Nephron progenitor cell (in vitro differentiated cells): ENCODE results near the gene OR6K6.

ENCODE experiments used
- DNase-seq: peaks from one replicate; pipeline ENCODE4 v3.0.0; 2021
- H3K27ac Mint-ChIP-seq: 2 replicates; pipeline ENCODE4 v1.8.0; 2021; ENCODE audit warnings: mild to moderate bottlenecking, moderate library complexity, mixed read lengths
- H3K27me3 Mint-ChIP-seq: 2 replicates; pipeline ENCODE4 v1.8.0; 2021; ENCODE audit warnings: mild to moderate bottlenecking, low read depth, mixed read lengths; ENCODE audit not compliant: poor library complexity
- H3K36me3 Mint-ChIP-seq: 2 replicates; pipeline ENCODE4 v1.8.0; 2021; ENCODE audit warnings: low read depth, mixed read lengths
- H3K4me1 Mint-ChIP-seq: 2 replicates; pipeline ENCODE4 v1.8.0; 2021; ENCODE audit warnings: mixed read lengths
- H3K4me3 Mint-ChIP-seq: 2 replicates; pipeline ENCODE4 v1.8.0; 2021; ENCODE audit warnings: mild to moderate bottlenecking, moderate library complexity, mixed read lengths
- H3K9me3 Mint-ChIP-seq: 2 replicates; pipeline ENCODE4 v1.8.0; 2021; ENCODE audit warnings: mild to moderate bottlenecking, moderate library complexity, mixed read lengths
- TF ChIP-seq, protein P1 (sequence below): fragments of 200-600 bp; sonication (generic); IDR thresholded peaks from 2 replicates; pipeline ENCODE4 v1.5.0; 2021; ENCODE audit warnings: antibody characterized with exemption

The OR6K6 gene

DNA sequence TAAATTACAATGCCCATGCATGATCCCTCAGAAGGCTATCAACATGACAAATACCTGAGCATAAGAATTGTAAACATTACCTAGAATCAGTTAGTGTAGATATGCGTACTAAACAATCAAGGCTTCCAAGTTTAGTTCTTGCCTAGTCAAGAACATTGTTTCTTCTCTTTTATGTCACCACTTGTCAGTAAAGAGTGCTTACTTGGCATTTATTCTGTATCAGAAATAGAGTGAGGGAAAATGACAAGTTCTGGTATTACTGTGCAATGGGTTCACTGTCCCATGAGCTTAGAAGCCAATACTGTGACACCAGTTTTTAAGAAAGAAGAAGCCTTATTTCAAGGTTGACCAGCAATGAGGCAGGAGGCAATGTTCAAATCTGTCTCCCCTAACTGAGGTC, 49.2 kb downstream of the OR6K6 start:
- Mint-ChIP-seq H3K27me3 (peaks cover 4% of the 10 kb centered on the region), H3K4me1 (no peaks in the 10 kb centered on the region), H3K36me3 (no peaks in the 10 kb centered on the region), H3K4me3 (no peak overlapping the region), H3K27ac (no peak overlapping the region), H3K9me3 (no peaks in the 10 kb centered on the region)
- TF ChIP-seq, protein P1, sequence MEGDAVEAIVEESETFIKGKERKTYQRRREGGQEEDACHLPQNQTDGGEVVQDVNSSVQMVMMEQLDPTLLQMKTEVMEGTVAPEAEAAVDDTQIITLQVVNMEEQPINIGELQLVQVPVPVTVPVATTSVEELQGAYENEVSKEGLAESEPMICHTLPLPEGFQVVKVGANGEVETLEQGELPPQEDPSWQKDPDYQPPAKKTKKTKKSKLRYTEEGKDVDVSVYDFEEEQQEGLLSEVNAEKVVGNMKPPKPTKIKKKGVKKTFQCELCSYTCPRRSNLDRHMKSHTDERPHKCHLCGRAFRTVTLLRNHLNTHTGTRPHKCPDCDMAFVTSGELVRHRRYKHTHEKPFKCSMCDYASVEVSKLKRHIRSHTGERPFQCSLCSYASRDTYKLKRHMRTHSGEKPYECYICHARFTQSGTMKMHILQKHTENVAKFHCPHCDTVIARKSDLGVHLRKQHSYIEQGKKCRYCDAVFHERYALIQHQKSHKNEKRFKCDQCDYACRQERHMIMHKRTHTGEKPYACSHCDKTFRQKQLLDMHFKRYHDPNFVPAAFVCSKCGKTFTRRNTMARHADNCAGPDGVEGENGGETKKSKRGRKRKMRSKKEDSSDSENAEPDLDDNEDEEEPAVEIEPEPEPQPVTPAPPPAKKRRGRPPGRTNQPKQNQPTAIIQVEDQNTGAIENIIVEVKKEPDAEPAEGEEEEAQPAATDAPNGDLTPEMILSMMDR = no peak
- DNase-seq = no peak
